Peyer's patch (tissue), 4 donors: ENCODE measurements around the gene PODXL2. TPM values are rescaled to one million over a fixed set of nuclear protein-coding genes. Genes with fewer than 3 reads are reported as not detected.

ENCODE experiments used
- DNase-seq, 3 donors: peaks; one replicate each; pipeline ENCODE4 v3.0.0-alpha.2; 2017 to 2019
- H3K27ac ChIP-seq, 4 donors: fragments of 200-600 bp; sonication (generic); one replicate each; pipeline ENCODE4 v1.5.1; 2016 to 2019
- H3K27me3 ChIP-seq, 2 donors: fragments of 200-600 bp; sonication (generic); one replicate each; pipeline ENCODE4 v1.5.1; 2019
- H3K36me3 ChIP-seq, 3 donors: fragments of 200-600 bp; sonication (generic); one replicate each; pipeline ENCODE4 v1.5.1; 2016 to 2019
- H3K4me1 ChIP-seq, 4 donors: fragments of 200-600 bp; sonication (generic); one replicate each; pipeline ENCODE4 v1.5.1; 2016 to 2019
- H3K4me3 ChIP-seq, 4 donors: fragments of 200-600 bp; sonication (generic); 1 replicate in 3 of 4; 2 replicates in 1 of 4; pipeline ENCODE4 v1.5.1; 2016 to 2019; ENCODE audit warnings: mild to moderate bottlenecking in 1 of 4
- H3K9me3 ChIP-seq, 4 donors: fragments of 200-600 bp; sonication (generic); one replicate each; pipeline ENCODE4 v1.5.1; 2016 to 2019; ENCODE audit warnings: mild to moderate bottlenecking in 1 of 4
- POLR2A ChIP-seq, 2 donors: fragments of 450-650 bp; IDR thresholded peaks; one replicate each; pipeline ENCODE4 v1.5.1; 2017; ENCODE audit warnings: antibody characterized with exemption in 2 of 2, mild to moderate bottlenecking in 2 of 2, moderate library complexity in 2 of 2
- total RNA-seq, 4 donors: library from RNA; depleted of rRNA; stranded (reverse); fragments of >200 nt; gene quantifications; one replicate each; pipeline ENCODE4 v1.1.0, GENCODE V29; 2016
- TF ChIP-seq, protein P1 (sequence below), 6 experiments: fragments of 450-650 bp in 4 of 6; fragments of 200-600 bp in 2 of 6; sonication (generic) in 1 of 6; IDR thresholded peaks; one replicate each; pipeline ENCODE4 v1.5.1; 2017 to 2019; ENCODE audit warnings: antibody characterized with exemption in 6 of 6, mild to moderate bottlenecking in 3 of 6, moderate library complexity in 1 of 6

The PODXL2 gene
- total RNA-seq, 4 donors from 2014 or later: 7.4 to 15.6 (median 9.9) TPM

GRCh38 chr3:127620637-127621375 is 8.2 kb upstream of the PODXL2 start:
- H3K27me3 ChIP-seq: no peaks in the 10 kb centered on the region
- TF ChIP-seq POLR2A (IDR thresholded peaks at IDR 0.05): no peak
- TF ChIP-seq, protein P1, sequence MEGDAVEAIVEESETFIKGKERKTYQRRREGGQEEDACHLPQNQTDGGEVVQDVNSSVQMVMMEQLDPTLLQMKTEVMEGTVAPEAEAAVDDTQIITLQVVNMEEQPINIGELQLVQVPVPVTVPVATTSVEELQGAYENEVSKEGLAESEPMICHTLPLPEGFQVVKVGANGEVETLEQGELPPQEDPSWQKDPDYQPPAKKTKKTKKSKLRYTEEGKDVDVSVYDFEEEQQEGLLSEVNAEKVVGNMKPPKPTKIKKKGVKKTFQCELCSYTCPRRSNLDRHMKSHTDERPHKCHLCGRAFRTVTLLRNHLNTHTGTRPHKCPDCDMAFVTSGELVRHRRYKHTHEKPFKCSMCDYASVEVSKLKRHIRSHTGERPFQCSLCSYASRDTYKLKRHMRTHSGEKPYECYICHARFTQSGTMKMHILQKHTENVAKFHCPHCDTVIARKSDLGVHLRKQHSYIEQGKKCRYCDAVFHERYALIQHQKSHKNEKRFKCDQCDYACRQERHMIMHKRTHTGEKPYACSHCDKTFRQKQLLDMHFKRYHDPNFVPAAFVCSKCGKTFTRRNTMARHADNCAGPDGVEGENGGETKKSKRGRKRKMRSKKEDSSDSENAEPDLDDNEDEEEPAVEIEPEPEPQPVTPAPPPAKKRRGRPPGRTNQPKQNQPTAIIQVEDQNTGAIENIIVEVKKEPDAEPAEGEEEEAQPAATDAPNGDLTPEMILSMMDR (IDR thresholded peaks at IDR 0.05): no peak
- DNase-seq: peak in 1 of 3 donors; percentile 25
- H3K9me3 ChIP-seq: no peaks in the 10 kb centered on the region
- H3K36me3 ChIP-seq: peaks cover 0 to 12% (median 0%) of the 10 kb centered on the region in 3 donors
- no peak overlapping the region for H3K27ac ChIP-seq
- H3K4me3 ChIP-seq: no peak overlapping the region
- no peaks in the 10 kb centered on the region for H3K4me1 ChIP-seq

- Histone ChIP-seq H3K27me3 (no peaks in the 10 kb centered on the region), H3K36me3 (peaks cover 0 to 12% (median 0%) of the 10 kb centered on the region in 3 donors), H3K4me3 (no peak overlapping the region), H3K4me1 (no peaks in the 10 kb centered on the region), H3K27ac (no peak overlapping the region), H3K9me3 (no peaks in the 10 kb centered on the region)
- no peak for TF ChIP-seq POLR2A (IDR thresholded peaks at IDR 0.05)
- TF ChIP-seq, protein P1 (IDR thresholded peaks at IDR 0.05): no peak
- DNase-seq: peak in 1 of 3 donors; percentile 10
Measured at GRCh38 chr3:127622031-127622430, 7.0 kb upstream of the PODXL2 start.

GRCh38 chr3:127622772-127623576 is 6.0 kb upstream of the PODXL2 start:
- H3K4me1 ChIP-seq: no peaks in the 10 kb centered on the region
- no peaks in the 10 kb centered on the region for H3K27me3 ChIP-seq
- H3K9me3 ChIP-seq: no peaks in the 10 kb centered on the region
- peaks cover 0 to 12% (median 0%) of the 10 kb centered on the region in 3 donors for H3K36me3 ChIP-seq
- no peak overlapping the region for H3K27ac ChIP-seq
- TF ChIP-seq, protein P1 (IDR thresholded peaks at IDR 0.05): no peak
- TF ChIP-seq POLR2A (IDR thresholded peaks at IDR 0.05): no peak
- H3K4me3 ChIP-seq: no peak overlapping the region
- DNase-seq: peak in 1 of 3 donors; percentile 19

GRCh38 chr3:127624063-127624462 is 4.9 kb upstream of the PODXL2 start:
- TF ChIP-seq, protein P1 (IDR thresholded peaks at IDR 0.05): no peak
- DNase-seq: no peak
- no peaks in the 10 kb centered on the region for H3K27me3 ChIP-seq
- no peak overlapping the region for H3K27ac ChIP-seq
- H3K4me1 ChIP-seq: no peaks in the 10 kb centered on the region
- no peak overlapping the region for H3K4me3 ChIP-seq
- H3K36me3 ChIP-seq: peaks cover 0 to 12% (median 0%) of the 10 kb centered on the region in 3 donors
- no peaks in the 10 kb centered on the region for H3K9me3 ChIP-seq

DNA sequence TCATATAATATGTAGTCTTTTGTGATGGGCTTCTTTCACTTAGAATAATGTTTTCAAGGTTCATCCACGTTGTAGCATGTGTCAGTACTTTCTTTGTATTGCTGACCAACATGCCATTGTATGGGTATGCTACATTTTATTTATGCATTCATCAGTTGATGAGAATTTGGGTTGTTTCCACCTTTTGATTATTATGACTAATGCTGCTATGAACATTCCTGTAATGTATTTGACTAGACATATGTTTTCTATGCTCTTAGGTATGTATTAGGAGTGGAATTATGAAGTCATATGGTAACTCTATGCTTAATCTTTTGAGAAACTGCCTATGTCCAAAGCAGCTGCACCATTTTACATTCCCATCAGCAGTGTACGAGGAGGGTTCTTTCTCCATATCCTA is 3.2 kb upstream of the PODXL2 start:
- H3K9me3 ChIP-seq: no peaks in the 10 kb centered on the region
- no peak overlapping the region for H3K4me3 ChIP-seq
- no peak for TF ChIP-seq POLR2A (IDR thresholded peaks at IDR 0.05)
- TF ChIP-seq, protein P1 (IDR thresholded peaks at IDR 0.05): no peak
- H3K36me3 ChIP-seq: peaks cover 0 to 7% (median 0%) of the 10 kb centered on the region in 3 donors
- H3K4me1 ChIP-seq: peaks cover 0 to 14% (median 11%) of the 10 kb centered on the region in 4 donors
- DNase-seq: no peak
- H3K27ac ChIP-seq: no peak overlapping the region
- H3K27me3 ChIP-seq: no peaks in the 10 kb centered on the region
